Measurements from ENCODE around the gene SSBP1. TPM values are rescaled to one million over a fixed set of nuclear protein-coding genes. Genes with fewer than 3 reads are reported as not detected.

Gene SSBP1
- total and polyA plus RNA-seq, 2 of the 4 experiments (the other 2 are of a cell fraction) = 158 to 204 TPM

- no peak for DNase-seq
- no TSS peak for BruUV-seq (replicated peaks)
- H3K9ac ChIP-seq (ENCODE audit: low read depth, low read length) = no peak overlapping the region
- H2BK20ac ChIP-seq (ENCODE audit: low read depth, low read length) = no peak overlapping the region
- H4K8ac ChIP-seq (ENCODE audit: low read depth in 2 of 2, low read length in 2 of 2) = no peak overlapping the region
- intact Hi-C loops (cut with micrococcal nuclease) (no loop called here), dilution Hi-C loops (cut with HindIII; ENCODE audit: low sequenced_read_pairs, unreplicated experiment) (no loop called here), in situ Hi-C loops (cut with MboI; ENCODE audit: low sequenced_read_pairs) (no loop called here)
- H2BK120ac ChIP-seq (ENCODE audit: low read depth, low read length) = no peak overlapping the region
- H4K5ac ChIP-seq (ENCODE audit: low read depth, low read length) = no peak overlapping the region
- peaks cover 0 to 3% of the 10 kb centered on the region in 2 experiments; a peak in 2 of 4 replicates for H3K79me1 ChIP-seq (ENCODE audit: low read depth in 1 of 2, low read length in 2 of 2)
- no peak overlapping the region for H2AFZ ChIP-seq (replicated peaks; ENCODE audit: low read length, poor library complexity)
- TF ChIP-seq CHD1 (IDR thresholded peaks at IDR 0.05; ENCODE audit: low read depth, low read length) (no peak), RAD21 (IDR thresholded peaks at IDR 0.05; ENCODE audit: low read length) (no peak), SMC3 (IDR thresholded peaks at IDR 0.05; ENCODE audit: low read depth, low read length) (no peak), FOS (IDR thresholded peaks at IDR 0.05; ENCODE audit: low read depth, low read length) (no peak), POLR2A (IDR thresholded peaks at IDR 0.05; ENCODE audit: low read depth, low read length) (no peak), RFX5 (IDR thresholded peaks at IDR 0.05; ENCODE audit: low read depth, low read length) (no peak), NFE2L2 (IDR thresholded peaks at IDR 0.05; ENCODE audit: low read depth, low read length) (no peak)
- TF ChIP-seq, protein P1, sequence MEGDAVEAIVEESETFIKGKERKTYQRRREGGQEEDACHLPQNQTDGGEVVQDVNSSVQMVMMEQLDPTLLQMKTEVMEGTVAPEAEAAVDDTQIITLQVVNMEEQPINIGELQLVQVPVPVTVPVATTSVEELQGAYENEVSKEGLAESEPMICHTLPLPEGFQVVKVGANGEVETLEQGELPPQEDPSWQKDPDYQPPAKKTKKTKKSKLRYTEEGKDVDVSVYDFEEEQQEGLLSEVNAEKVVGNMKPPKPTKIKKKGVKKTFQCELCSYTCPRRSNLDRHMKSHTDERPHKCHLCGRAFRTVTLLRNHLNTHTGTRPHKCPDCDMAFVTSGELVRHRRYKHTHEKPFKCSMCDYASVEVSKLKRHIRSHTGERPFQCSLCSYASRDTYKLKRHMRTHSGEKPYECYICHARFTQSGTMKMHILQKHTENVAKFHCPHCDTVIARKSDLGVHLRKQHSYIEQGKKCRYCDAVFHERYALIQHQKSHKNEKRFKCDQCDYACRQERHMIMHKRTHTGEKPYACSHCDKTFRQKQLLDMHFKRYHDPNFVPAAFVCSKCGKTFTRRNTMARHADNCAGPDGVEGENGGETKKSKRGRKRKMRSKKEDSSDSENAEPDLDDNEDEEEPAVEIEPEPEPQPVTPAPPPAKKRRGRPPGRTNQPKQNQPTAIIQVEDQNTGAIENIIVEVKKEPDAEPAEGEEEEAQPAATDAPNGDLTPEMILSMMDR (conservative IDR thresholded peaks at IDR 0.05; ENCODE audit: low read depth, low read length) = no peak
- ChIA-PET POLR2A (ENCODE audit: unreplicated experiment) (interaction anchor here (0.5 kb wide), 1 partner anchor 789 kb away, joined by 4 read pairs; no protein-coding TSS in a partner anchor), CTCF (no interaction called here)
- H3K27ac ChIP-seq (ENCODE audit: insufficient read depth, low read length) = no peak overlapping the region
- no peak overlapping the region for H3K4ac ChIP-seq (ENCODE audit: low read depth, low read length)
- H2AK9ac ChIP-seq (replicated peaks; ENCODE audit: low read depth, low read length, poor library complexity) = no peak overlapping the region
- peaks cover 3% of the 10 kb centered on the region; the same call in 1 of the 2 replicates for H3K27me3 ChIP-seq (ENCODE audit: control insufficient read depth, insufficient read depth, low read length)
- no peak overlapping the region for H4K91ac ChIP-seq (ENCODE audit: insufficient read depth, low read depth, low read length)
- peaks cover 1% of the 10 kb centered on the region; the same call in 1 of the 2 replicates for H3K4me1 ChIP-seq (ENCODE audit: control insufficient read depth, insufficient read depth, low read length)
- no peak overlapping the region for H3K23ac ChIP-seq (ENCODE audit: low read depth, low read length)
- no peak overlapping the region for H3K4me3 ChIP-seq (ENCODE audit: insufficient read depth, low read depth, low read length)
- H3K14ac ChIP-seq (replicated peaks; ENCODE audit: low read depth, low read length) = no peak overlapping the region
- no peak for ATAC-seq (ENCODE audit: low read depth)
- no peak overlapping the region for H3K56ac ChIP-seq (ENCODE audit: extremely low read depth, insufficient read depth, low read length)
- no peak overlapping the region for H2AK5ac ChIP-seq (ENCODE audit: low read depth, low read length)
- no peak overlapping the region for H2BK15ac ChIP-seq (ENCODE audit: low read depth, low read length)
- H3K18ac ChIP-seq (ENCODE audit: low read depth, low read length) = no peak overlapping the region
- no CpG with 5 or more reads among the region's 3 CpGs for WGBS, 2 experiments (ENCODE audit: extremely low coverage in 2 of 2, insufficient read length in 1 of 2)
- no peaks in the 10 kb centered on the region for H3K9me1 ChIP-seq (ENCODE audit: insufficient read depth, low read length)
- H2BK5ac ChIP-seq (ENCODE audit: low read depth, low read length, poor library complexity, severe bottlenecking) = no peak overlapping the region
- H3K9me3 ChIP-seq (ENCODE audit: control insufficient read depth, insufficient read depth, low read length) = no peaks in the 10 kb centered on the region
- H3K36me3 ChIP-seq (ENCODE audit: control insufficient read depth, insufficient read depth, low read length) = no peaks in the 10 kb centered on the region
- no peak overlapping the region for H3K4me2 ChIP-seq (ENCODE audit: low read depth, low read length)
- no peaks in the 10 kb centered on the region; the same call in 1 of the 2 replicates for H4K20me1 ChIP-seq (ENCODE audit: insufficient read depth, low read length)
Observed at GRCh38 chr7:141704112-141704511, 34.0 kb upstream of the SSBP1 start.
